OCI-LY1 (cell line): ENCODE results near the gene AKAP1.

Experiments
- EZH2 ChIP-seq: fragments of 200-600 bp; sonication (generic), shearing (Covaris generic); IDR thresholded peaks from 2 replicates; pipeline ENCODE4 v1.8.0; 2017; ENCODE audit warnings: borderline replicate concordance, mixed run types, mild to moderate bottlenecking, antibody characterized with exemption, low read length, moderate library complexity, mixed read lengths
- TF ChIP-seq, protein P1 (sequence below): fragments of 200-600 bp; sonication (generic), shearing (Covaris generic); IDR thresholded peaks from 2 replicates; pipeline ENCODE4 v1.5.1; 2017; ENCODE audit warnings: mild to moderate bottlenecking, antibody characterized with exemption, low read length, moderate library complexity, mixed read lengths

DNA sequence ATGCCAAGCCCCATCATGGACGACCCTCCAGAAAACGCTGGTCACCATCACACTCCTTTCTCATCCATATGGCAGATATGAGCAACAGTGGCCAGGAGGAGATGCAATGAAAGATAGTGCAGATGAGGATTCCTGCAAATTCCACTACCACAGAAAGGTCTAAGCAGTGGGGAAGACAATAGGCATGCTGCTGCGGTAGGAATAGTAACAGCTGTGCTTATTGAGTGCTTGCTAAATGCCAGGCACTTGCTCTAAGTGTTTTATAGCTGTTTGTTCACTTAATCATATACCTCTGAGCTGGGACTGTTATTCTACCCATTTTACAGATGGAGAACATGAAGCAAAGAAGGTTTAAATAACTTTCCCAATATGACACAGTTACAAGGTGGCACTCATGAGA, 46.6 kb upstream of the AKAP1 start:
- TF ChIP-seq, protein P1, sequence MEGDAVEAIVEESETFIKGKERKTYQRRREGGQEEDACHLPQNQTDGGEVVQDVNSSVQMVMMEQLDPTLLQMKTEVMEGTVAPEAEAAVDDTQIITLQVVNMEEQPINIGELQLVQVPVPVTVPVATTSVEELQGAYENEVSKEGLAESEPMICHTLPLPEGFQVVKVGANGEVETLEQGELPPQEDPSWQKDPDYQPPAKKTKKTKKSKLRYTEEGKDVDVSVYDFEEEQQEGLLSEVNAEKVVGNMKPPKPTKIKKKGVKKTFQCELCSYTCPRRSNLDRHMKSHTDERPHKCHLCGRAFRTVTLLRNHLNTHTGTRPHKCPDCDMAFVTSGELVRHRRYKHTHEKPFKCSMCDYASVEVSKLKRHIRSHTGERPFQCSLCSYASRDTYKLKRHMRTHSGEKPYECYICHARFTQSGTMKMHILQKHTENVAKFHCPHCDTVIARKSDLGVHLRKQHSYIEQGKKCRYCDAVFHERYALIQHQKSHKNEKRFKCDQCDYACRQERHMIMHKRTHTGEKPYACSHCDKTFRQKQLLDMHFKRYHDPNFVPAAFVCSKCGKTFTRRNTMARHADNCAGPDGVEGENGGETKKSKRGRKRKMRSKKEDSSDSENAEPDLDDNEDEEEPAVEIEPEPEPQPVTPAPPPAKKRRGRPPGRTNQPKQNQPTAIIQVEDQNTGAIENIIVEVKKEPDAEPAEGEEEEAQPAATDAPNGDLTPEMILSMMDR = no peak
- TF ChIP-seq EZH2 = no peak
